SU-DHL-6 (cell line): ENCODE data around the gene ARMC7.

Source experiments
- CTCF ChIP-seq: fragments of 200-600 bp; sonication (generic); IDR thresholded peaks from one replicate; pipeline ENCODE4 v1.5.1; 2017; ENCODE audit warnings: antibody characterized with exemption, mild to moderate bottlenecking, low read length, moderate library complexity; ENCODE audit not compliant: insufficient read depth, poor library complexity, severe bottlenecking
- EZH2phosphoT487 ChIP-seq: fragments of 200-600 bp; sonication (generic), shearing (Covaris generic); conservative IDR thresholded peaks from 2 replicates; pipeline ENCODE4 v1.6.1; 2018; ENCODE audit warnings: mild to moderate bottlenecking, antibody characterized with exemption, low read length, moderate library complexity, mixed read lengths

GRCh38 chr17:75077496-75078283 is 32.1 kb upstream of the ARMC7 start:
- TF ChIP-seq CTCF (no peak), EZH2phosphoT487 (no peak)
